ENCODE measurements around the gene ARL10.

ARL10 gene, protein sequence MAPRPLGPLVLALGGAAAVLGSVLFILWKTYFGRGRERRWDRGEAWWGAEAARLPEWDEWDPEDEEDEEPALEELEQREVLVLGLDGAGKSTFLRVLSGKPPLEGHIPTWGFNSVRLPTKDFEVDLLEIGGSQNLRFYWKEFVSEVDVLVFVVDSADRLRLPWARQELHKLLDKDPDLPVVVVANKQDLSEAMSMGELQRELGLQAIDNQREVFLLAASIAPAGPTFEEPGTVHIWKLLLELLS

GRCh38 chr5:176365351-176366231 is at the start of gene ARL10:
Gene ARL10 (plus strand): TSS chr5:176365487. CDS start chr5:176365564, 77 bp downstream.
- TF ChIP-seq CTCF (IDR thresholded peaks at IDR 0.05) = no peak
- H3K4me3 ChIP-seq = peak within 1 kb of the TSS; percentile 90
- no peak for DNase-seq (ENCODE audit: low spot score)

DNA sequence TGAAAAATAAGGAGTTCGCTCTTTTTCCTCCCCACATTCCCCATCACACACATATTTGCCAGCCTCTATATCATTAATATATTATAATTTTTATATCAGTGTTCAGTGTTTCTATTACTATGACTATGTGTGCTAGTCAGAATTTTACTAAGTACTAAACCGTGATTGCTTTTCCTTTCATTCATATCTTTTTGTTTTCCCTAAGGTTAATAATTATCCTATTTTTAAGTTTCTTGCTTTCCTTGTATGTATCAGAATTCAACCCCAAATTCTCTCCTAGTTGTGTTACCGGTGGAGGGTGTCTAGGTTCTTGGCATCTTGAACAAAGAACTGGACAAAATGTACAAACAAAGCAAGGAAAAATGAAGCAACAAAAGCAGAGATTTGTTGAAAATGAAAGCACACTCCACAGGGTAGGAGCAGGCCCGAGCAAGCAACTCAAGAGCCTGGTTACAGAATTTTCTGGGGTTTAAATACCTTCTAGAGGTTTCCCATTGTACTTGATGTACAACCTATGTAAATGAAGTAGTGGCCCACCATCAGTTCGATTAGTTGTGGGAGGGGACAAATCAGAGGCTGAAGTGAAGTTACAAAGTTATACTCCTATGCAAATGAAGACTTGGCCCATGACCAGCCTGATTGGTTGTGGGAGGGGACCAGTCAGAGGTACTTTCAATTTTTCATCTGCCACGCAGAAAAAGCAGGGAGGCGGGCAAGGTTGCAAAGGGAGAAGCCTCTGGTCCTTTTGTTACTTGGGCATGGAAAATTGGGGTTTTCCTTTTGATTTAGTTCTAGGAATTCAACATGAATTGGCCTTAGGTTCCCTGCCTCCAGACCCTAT is 47.5 kb upstream of the ARL10 start:
- Histone ChIP-seq H3K4me3 (no peak overlapping the region), H3K27ac (no peak overlapping the region)
- DNase-seq (ENCODE audit: low spot score) = no peak
- TF ChIP-seq CTCF (IDR thresholded peaks at IDR 0.05) = no peak

More at GRCh38 chr5:176365351-176366231, at the start of gene ARL10:
- peak within 1 kb of the TSS; percentile 74 to 88 for H3K27ac ChIP-seq

- Histone ChIP-seq H3K27ac (no peak overlapping the region), H3K4me3 (no peak overlapping the region)
- no peak for TF ChIP-seq CTCF (IDR thresholded peaks at IDR 0.05)
- DNase-seq (ENCODE audit: low spot score) = no peak
Measured at GRCh38 chr5:176319827-176320554, 45.3 kb upstream of the ARL10 start.

- no peak for DNase-seq (ENCODE audit: low spot score)
- Histone ChIP-seq H3K4me3 (no peak overlapping the region), H3K27ac (no peak overlapping the region)
- TF ChIP-seq CTCF (IDR thresholded peaks at IDR 0.05) = no peak
Measured at GRCh38 chr5:176320577-176320976, 44.7 kb upstream of the ARL10 start.

DNA sequence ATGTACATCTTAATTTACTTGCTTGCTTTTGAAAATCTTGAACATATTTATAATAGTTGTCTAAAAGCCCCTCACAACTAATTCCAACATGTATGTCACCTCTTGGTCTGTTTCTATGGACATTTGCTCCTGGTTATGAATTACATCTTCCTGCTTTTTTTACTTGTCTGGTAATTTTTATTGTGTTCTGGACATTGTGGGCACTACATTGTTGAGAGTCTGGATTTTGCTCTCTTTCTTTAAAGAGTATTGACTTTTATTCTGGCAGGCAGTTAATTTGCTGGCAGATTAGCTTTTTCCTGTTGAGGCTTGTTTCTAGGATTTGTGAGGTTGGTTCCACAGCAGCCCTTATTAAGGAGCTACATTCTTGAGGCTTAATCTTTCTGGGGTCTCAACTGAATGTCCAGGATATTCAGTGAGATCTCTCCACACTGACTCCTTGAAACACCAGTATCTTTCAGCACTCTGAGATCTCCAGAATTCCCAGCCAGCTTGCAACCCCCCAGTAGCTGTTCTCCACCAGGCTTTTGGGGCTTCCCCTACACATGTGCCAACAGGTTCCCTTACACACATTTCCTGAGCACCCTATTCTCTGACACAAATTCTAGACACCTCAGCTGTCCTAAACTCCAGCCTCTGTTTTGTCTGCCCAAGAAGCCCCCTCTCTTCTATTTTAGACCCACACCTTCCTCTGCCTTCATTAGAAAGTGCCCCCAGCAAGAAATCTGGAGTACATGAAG is 31.1 kb upstream of the ARL10 start:
- H3K4me3 ChIP-seq = no peak overlapping the region
- TF ChIP-seq CTCF (IDR thresholded peaks at IDR 0.05) = no peak
- no peak overlapping the region for H3K27ac ChIP-seq
- DNase-seq (ENCODE audit: low spot score) = no peak

GRCh38 chr5:176337913-176338312 is 27.4 kb upstream of the ARL10 start:
- no peak for TF ChIP-seq CTCF (IDR thresholded peaks at IDR 0.05)
- no peak overlapping the region for H3K27ac ChIP-seq
- no peak overlapping the region for H3K4me3 ChIP-seq
- DNase-seq (ENCODE audit: low spot score) = no peak
